Measurements from ENCODE around the gene GPR78. TPM values are rescaled to one million over a fixed set of nuclear protein-coding genes. Genes with fewer than 3 reads are reported as not detected.
A peak's percentile ranks its signal among the peaks of the same experiment; 100 is the strongest.

The GPR78 gene
- total and polyA plus RNA-seq, 2 of the 13 experiments (the other 11 are each of a cell fraction or from before 2014, with no cell fraction given) = 0.01 to 0.07 TPM

GRCh38 chr4:8580321-8581093, at the start of gene GPR78 (continued):
- no peak for TF ChIP-seq PHF21A (CRISPR knock-in tag; IDR thresholded peaks at IDR 0.05)
- no peak for TF ChIP-seq SMARCE1 (IDR thresholded peaks at IDR 0.05; ENCODE audit: borderline replicate concordance)
- TF ChIP-seq NONO (IDR thresholded peaks at IDR 0.05) = no peak
- no peak for TF ChIP-seq NONO (CRISPR knock-in tag; conservative IDR thresholded peaks at IDR 0.05)
- no peak for TF ChIP-seq IRF1 (CRISPR knock-in tag; IDR thresholded peaks at IDR 0.05; ENCODE audit: low read depth)
- no peak for TF ChIP-seq SP1 (IDR thresholded peaks at IDR 0.05)
- no peak for TF ChIP-seq SP1 (CRISPR knock-in tag; IDR thresholded peaks at IDR 0.05)
- TF ChIP-seq BRD4 (CRISPR knock-in tag; IDR thresholded peaks at IDR 0.05) = no peak
- TF ChIP-seq ZNF883 (CRISPR knock-in tag; IDR thresholded peaks at IDR 0.05; ENCODE audit: not compliant biosample characterization) = peak; percentile 68
- TF ChIP-seq KAT7 (CRISPR knock-in tag; IDR thresholded peaks at IDR 0.05; ENCODE audit: borderline replicate concordance) = no peak
- TF ChIP-seq SALL1 (CRISPR knock-in tag; IDR thresholded peaks at IDR 0.05) = peak; percentile 87
- no peak for TF ChIP-seq MAFK (conservative IDR thresholded peaks at IDR 0.05 in 1 of 2, IDR thresholded peaks at IDR 0.05 in 1 of 2; ENCODE audit: low read length in 2 of 2)
- no peak for TF ChIP-seq THYN1 (CRISPR knock-in tag; IDR thresholded peaks at IDR 0.05; ENCODE audit: borderline replicate concordance, low read depth)
- TF ChIP-seq SMAD9 (CRISPR knock-in tag; IDR thresholded peaks at IDR 0.05) = no peak
- no peak for TF ChIP-seq ZNF543 (CRISPR knock-in tag; IDR thresholded peaks at IDR 0.05)
- TF ChIP-seq ZNF615 (CRISPR knock-in tag; IDR thresholded peaks at IDR 0.05; ENCODE audit: borderline replicate concordance) = no peak
- TF ChIP-seq GABPB1 (CRISPR knock-in tag; IDR thresholded peaks at IDR 0.05) = peak; percentile 71
- no peak for TF ChIP-seq SMAD1 (CRISPR knock-in tag; IDR thresholded peaks at IDR 0.05; ENCODE audit: borderline replicate concordance, low read depth)
- 0 out of 2 replicates have a peak, but pooled peaks have one; percentile 60 for TF ChIP-seq ZNF639 (CRISPR knock-in tag; conservative IDR thresholded peaks at IDR 0.05)
- no peak for TF ChIP-seq MTA1 (CRISPR knock-in tag; IDR thresholded peaks at IDR 0.05; ENCODE audit: borderline replicate concordance)
- no peak for TF ChIP-seq PRPF4 (IDR thresholded peaks at IDR 0.05; ENCODE audit: low read depth, low read length, poor library complexity, severe bottlenecking)
- TF ChIP-seq HDAC2 (CRISPR knock-in tag; IDR thresholded peaks at IDR 0.05) = peak; percentile 37; the same call in 1 of the 2 replicates
- no peak for TF ChIP-seq KLF13 (CRISPR knock-in tag; IDR thresholded peaks at IDR 0.05)
- TF ChIP-seq ZNF609 (CRISPR knock-in tag; IDR thresholded peaks at IDR 0.05; ENCODE audit: borderline replicate concordance) = no peak
- TF ChIP-seq NR2C2 (CRISPR knock-in tag; IDR thresholded peaks at IDR 0.05; ENCODE audit: borderline replicate concordance) = no peak
